Measurements from ENCODE around the gene AR. TPM values are rescaled to one million over a fixed set of nuclear protein-coding genes. Genes with fewer than 3 reads are reported as not detected.

Gene AR
- total RNA-seq, 1 donor from 2014 or later = 5.0 TPM

- H3K4me1 ChIP-seq = no peaks in the 10 kb centered on the region
- DNase-seq (no peak), ATAC-seq (no peak)
- no peak overlapping the region for H3K27ac ChIP-seq
- no peaks in the 10 kb centered on the region for H3K27me3 ChIP-seq (ENCODE audit: low read depth)
- H3K4me3 ChIP-seq = no peak overlapping the region
- no peak for TF ChIP-seq CTCF (IDR thresholded peaks at IDR 0.05)
- no peaks in the 10 kb centered on the region for H3K36me3 ChIP-seq
- intact Hi-C loops (cut with DNase I) = no loop called here
- no peaks in the 10 kb centered on the region for H3K9me3 ChIP-seq
Observed at GRCh38 chrX:67607466-67607865, 63.6 kb downstream of the AR start.

GRCh38 chrX:67610282-67610681 lies 66.5 kb downstream of the AR start:
- no peaks in the 10 kb centered on the region for H3K9me3 ChIP-seq
- ATAC-seq (no peak), DNase-seq (no peak)
- H3K4me3 ChIP-seq = no peak overlapping the region
- no peaks in the 10 kb centered on the region for H3K4me1 ChIP-seq
- intact Hi-C loops (cut with DNase I) = no loop called here
- no peak overlapping the region for H3K27ac ChIP-seq
- H3K27me3 ChIP-seq (ENCODE audit: low read depth) = no peaks in the 10 kb centered on the region
- no peak for TF ChIP-seq CTCF (IDR thresholded peaks at IDR 0.05)
- no peaks in the 10 kb centered on the region for H3K36me3 ChIP-seq

GRCh38 chrX:67612231-67612630 lies 68.4 kb downstream of the AR start:
- ATAC-seq (no peak), DNase-seq (no peak)
- no peak for TF ChIP-seq CTCF (IDR thresholded peaks at IDR 0.05)
- Histone ChIP-seq H3K27ac (no peak overlapping the region), H3K9me3 (no peaks in the 10 kb centered on the region), H3K4me1 (no peaks in the 10 kb centered on the region), H3K36me3 (no peaks in the 10 kb centered on the region), H3K27me3 (ENCODE audit: low read depth) (no peaks in the 10 kb centered on the region), H3K4me3 (no peak overlapping the region)
- intact Hi-C loops (cut with DNase I) = no loop called here

GRCh38 chrX:67613366-67613765 lies 69.5 kb downstream of the AR start:
- H3K27ac ChIP-seq = no peak overlapping the region
- ATAC-seq (no peak), DNase-seq (no peak)
- intact Hi-C loops (cut with DNase I) = no loop called here
- no peaks in the 10 kb centered on the region for H3K9me3 ChIP-seq
- H3K27me3 ChIP-seq (ENCODE audit: low read depth) = no peaks in the 10 kb centered on the region
- H3K4me1 ChIP-seq = no peaks in the 10 kb centered on the region
- no peak for TF ChIP-seq CTCF (IDR thresholded peaks at IDR 0.05)
- H3K4me3 ChIP-seq = no peak overlapping the region
- H3K36me3 ChIP-seq = no peaks in the 10 kb centered on the region

- no peak overlapping the region for H3K4me3 ChIP-seq
- no peaks in the 10 kb centered on the region for H3K9me3 ChIP-seq
- H3K36me3 ChIP-seq = no peaks in the 10 kb centered on the region
- no peak for TF ChIP-seq CTCF (IDR thresholded peaks at IDR 0.05)
- H3K4me1 ChIP-seq = no peaks in the 10 kb centered on the region
- no peak overlapping the region for H3K27ac ChIP-seq
- ATAC-seq (no peak), DNase-seq (no peak)
- no peaks in the 10 kb centered on the region for H3K27me3 ChIP-seq (ENCODE audit: low read depth)
- intact Hi-C loops (cut with DNase I) = no loop called here
Observed at GRCh38 chrX:67613996-67614395, 70.2 kb downstream of the AR start.

GRCh38 chrX:67614423-67614822 lies 70.6 kb downstream of the AR start:
- no peaks in the 10 kb centered on the region for H3K4me1 ChIP-seq
- no peak overlapping the region for H3K4me3 ChIP-seq
- H3K27me3 ChIP-seq (ENCODE audit: low read depth) = no peaks in the 10 kb centered on the region
- ATAC-seq (no peak), DNase-seq (no peak)
- intact Hi-C loops (cut with DNase I) = no loop called here
- no peak overlapping the region for H3K27ac ChIP-seq
- no peaks in the 10 kb centered on the region for H3K9me3 ChIP-seq
- H3K36me3 ChIP-seq = no peaks in the 10 kb centered on the region
- TF ChIP-seq CTCF (IDR thresholded peaks at IDR 0.05) = no peak
